ENCODE measurements around the gene WIPF2.

Gene WIPF2

DNA sequence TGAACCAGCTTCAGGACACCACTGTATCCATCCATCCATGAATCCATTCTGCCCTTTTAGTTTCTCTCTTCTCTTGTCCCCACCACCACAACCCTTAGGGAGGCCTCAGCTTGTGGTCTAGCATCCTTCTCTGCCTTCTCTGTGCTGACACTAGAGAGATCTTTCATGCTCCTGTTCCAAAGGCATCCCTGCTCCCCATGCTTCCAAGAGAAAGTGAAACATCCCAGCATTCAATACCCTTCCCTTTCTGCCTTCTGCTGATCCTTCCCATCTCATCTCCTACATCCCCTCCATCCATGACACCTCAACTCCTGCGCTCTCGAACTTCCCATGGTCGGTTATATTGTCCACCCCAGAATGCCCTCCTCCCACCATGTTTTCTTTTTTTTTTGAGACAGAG lies 31.9 kb upstream of the WIPF2 start:
- TF ChIP-seq FOXP2 (optimal IDR thresholded peaks at IDR 0.05; ENCODE audit: borderline replicate concordance, extremely low read depth, extremely low read length, insufficient read depth): no peak
- no peak for TF ChIP-seq POLR2AphosphoS5 (IDR thresholded peaks at IDR 0.05; ENCODE audit: low read depth, low read length)
- no peak for TF ChIP-seq SIN3A (IDR thresholded peaks at IDR 0.05; ENCODE audit: borderline replicate concordance, insufficient read depth, low read length)
- TF ChIP-seq TAF1 (IDR thresholded peaks at IDR 0.05; ENCODE audit: borderline replicate concordance, insufficient read depth, low read length): no peak
- no peak for TF ChIP-seq REST (IDR thresholded peaks at IDR 0.05; ENCODE audit: insufficient read depth in 1 of 2, low read depth in 2 of 2, low read length in 2 of 2)

DNA sequence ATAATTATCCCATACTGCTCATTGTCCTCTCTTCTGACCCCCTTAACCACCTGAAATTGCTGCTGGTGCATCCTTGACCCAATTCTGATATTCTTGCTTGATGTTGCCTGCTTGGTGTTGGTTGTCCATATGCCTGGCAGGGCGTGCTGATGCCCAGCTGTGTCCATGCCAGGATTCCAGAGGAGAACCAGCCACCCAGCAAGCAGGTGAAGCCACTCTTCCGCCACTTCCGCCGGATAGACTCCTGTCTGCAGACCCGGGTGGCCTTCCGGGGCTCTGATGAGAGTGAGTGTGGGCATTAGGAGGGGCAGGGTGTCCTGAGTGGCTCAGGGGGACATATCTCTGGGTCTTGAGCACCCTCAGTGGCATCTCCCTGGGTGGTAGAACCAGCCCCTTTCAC lies 30.4 kb upstream of the WIPF2 start:
- TF ChIP-seq FOXP2 (optimal IDR thresholded peaks at IDR 0.05; ENCODE audit: borderline replicate concordance, extremely low read depth, extremely low read length, insufficient read depth) (no peak), REST (IDR thresholded peaks at IDR 0.05; ENCODE audit: insufficient read depth in 1 of 2, low read depth in 2 of 2, low read length in 2 of 2) (no peak), SIN3A (IDR thresholded peaks at IDR 0.05; ENCODE audit: borderline replicate concordance, insufficient read depth, low read length) (no peak), TAF1 (IDR thresholded peaks at IDR 0.05; ENCODE audit: borderline replicate concordance, insufficient read depth, low read length) (no peak), POLR2AphosphoS5 (IDR thresholded peaks at IDR 0.05; ENCODE audit: low read depth, low read length) (no peak)

DNA sequence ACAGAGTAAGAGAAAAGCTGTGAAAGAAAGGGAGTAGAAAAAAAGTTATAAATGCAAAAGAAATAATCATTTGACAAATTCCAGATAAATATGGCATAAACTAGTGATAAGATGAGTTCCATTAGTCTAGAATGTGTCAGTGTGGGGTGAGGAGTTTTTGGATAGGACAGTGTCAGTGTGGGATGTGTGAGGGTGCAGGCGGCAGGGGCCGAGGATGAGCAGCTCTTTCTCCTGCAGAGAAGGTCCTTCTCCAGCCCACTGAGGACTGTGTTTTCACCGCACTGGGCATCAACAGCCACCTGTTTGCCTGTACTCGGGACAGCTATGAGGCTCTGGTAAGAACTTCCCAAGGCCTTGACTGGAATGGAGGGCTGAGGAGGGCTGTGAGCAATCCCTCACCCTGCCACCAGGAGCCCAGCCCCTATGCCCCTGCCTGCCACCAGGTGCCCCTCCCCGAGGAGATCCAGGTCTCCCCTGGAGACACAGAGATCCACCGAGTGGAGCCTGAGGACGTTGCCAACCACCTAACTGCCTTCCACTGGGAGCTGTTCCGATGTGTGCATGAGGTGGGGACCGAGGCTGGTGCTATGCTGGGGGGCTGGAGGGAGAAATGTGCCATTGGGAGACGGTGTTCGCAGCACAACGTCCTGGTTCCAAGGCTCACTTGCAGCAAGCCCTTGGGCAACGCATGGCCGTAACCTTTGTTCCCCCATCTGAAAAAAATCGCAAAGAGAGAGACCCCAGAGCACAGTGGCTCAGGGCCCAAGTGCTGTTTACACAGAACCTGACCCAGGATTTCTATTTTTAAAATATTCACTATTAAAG lies 28.7 kb upstream of the WIPF2 start:
- TF ChIP-seq REST (IDR thresholded peaks at IDR 0.05; ENCODE audit: insufficient read depth in 1 of 2, low read depth in 2 of 2, low read length in 2 of 2): no peak
- no peak for TF ChIP-seq FOXP2 (optimal IDR thresholded peaks at IDR 0.05; ENCODE audit: borderline replicate concordance, extremely low read depth, extremely low read length, insufficient read depth)
- TF ChIP-seq SIN3A (IDR thresholded peaks at IDR 0.05; ENCODE audit: borderline replicate concordance, insufficient read depth, low read length): no peak
- no peak for TF ChIP-seq POLR2AphosphoS5 (IDR thresholded peaks at IDR 0.05; ENCODE audit: low read depth, low read length)
- TF ChIP-seq TAF1 (IDR thresholded peaks at IDR 0.05; ENCODE audit: borderline replicate concordance, insufficient read depth, low read length): no peak

DNA sequence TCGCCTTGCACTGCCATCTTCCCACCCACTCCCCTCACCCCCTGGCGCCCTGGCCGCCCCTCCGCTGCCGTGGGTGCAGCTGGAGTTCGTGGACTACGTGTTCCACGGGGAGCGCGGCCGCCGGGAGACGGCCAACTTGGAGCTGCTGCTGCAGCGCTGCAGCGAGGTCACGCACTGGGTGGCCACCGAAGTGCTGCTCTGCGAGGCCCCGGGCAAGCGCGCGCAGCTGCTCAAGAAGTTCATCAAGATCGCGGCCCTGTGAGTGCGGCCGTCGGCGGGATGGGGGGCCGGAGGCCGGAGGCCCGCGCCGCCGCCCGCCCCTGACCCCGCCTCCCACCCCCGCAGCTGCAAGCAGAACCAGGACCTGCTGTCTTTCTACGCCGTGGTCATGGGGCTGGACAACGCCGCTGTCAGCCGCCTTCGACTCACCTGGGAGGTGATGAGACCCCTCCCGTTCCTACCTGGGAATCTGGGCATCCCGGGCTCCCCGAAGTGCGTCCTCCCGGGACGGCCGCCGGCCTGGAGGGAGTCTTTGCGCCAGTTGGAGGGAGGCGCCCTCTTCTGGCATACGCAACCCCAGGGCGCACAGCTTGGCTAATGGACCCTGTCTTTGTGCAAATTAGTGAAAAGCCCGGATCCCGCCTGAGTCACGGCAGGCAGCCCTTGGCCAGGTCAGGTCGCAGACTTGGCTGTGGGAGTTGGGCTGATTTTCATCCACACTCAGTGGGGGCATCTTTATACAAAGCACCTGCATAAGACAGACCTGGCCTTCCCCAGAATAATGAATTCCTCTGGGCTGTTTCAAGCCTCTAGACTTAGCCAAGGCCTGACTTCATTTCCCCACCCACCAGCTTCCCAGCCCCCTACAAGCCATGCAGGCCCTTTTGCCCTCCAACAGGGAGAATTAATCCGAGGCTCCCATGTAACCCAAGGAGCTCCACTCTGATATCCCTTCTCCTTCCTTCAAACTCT lies 27.6 kb upstream of the WIPF2 start:
- TF ChIP-seq REST (IDR thresholded peaks at IDR 0.05; ENCODE audit: insufficient read depth in 1 of 2, low read depth in 2 of 2, low read length in 2 of 2) (no peak), POLR2AphosphoS5 (IDR thresholded peaks at IDR 0.05; ENCODE audit: low read depth, low read length) (no peak), FOXP2 (optimal IDR thresholded peaks at IDR 0.05; ENCODE audit: borderline replicate concordance, extremely low read depth, extremely low read length, insufficient read depth) (no peak), TAF1 (IDR thresholded peaks at IDR 0.05; ENCODE audit: borderline replicate concordance, insufficient read depth, low read length) (no peak), SIN3A (IDR thresholded peaks at IDR 0.05; ENCODE audit: borderline replicate concordance, insufficient read depth, low read length) (no peak)

All from PFSK-1 (cell line).